Calu3 (cell line): ENCODE measurements around the gene PER1. TPM values are rescaled to one million over a fixed set of nuclear protein-coding genes. Genes with fewer than 3 reads are reported as not detected.

Source experiments
- BruUV-seq: library from RNA; stranded (reverse); fragments of 400-500 nt; replicated peaks from 2 replicates; lab custom pipeline; 2021; lab: Mats Ljungman, UMichigan
- CTCF ChIA-PET: fragments of 300-600 bp; sonication (Branson Sonifier 250); formaldehyde crosslinking; loops from one replicate; lab custom pipeline; 2022; ENCODE audit warnings: antibody characterized with exemption; lab: Charles Lee
- DNase-seq: peaks from one replicate; pipeline ENCODE4 v3.0.0; 2022
- H3K27ac Mint-ChIP-seq: one replicate; pipeline ENCODE4 v1.8.0; 2022; ENCODE audit warnings: mixed read lengths; ENCODE audit not compliant: unreplicated experiment
- H3K27me3 Mint-ChIP-seq: one replicate; pipeline ENCODE4 v1.8.0; 2022; ENCODE audit warnings: mixed read lengths; ENCODE audit not compliant: unreplicated experiment
- H3K36me3 Mint-ChIP-seq: one replicate; pipeline ENCODE4 v1.8.0; 2022; ENCODE audit warnings: mild to moderate bottlenecking, moderate library complexity, mixed read lengths; ENCODE audit not compliant: insufficient read depth, unreplicated experiment
- H3K4me1 Mint-ChIP-seq: one replicate; pipeline ENCODE4 v1.8.0; 2022; ENCODE audit warnings: mild to moderate bottlenecking, low read depth, mixed read lengths; ENCODE audit not compliant: unreplicated experiment
- H3K4me3 Mint-ChIP-seq: one replicate; pipeline ENCODE4 v1.8.0; 2022; ENCODE audit warnings: mild to moderate bottlenecking, low read depth, moderate library complexity, mixed read lengths; ENCODE audit not compliant: unreplicated experiment
- H3K9me3 Mint-ChIP-seq: one replicate; pipeline ENCODE4 v1.8.0; 2022; ENCODE audit warnings: low read depth, mixed read lengths; ENCODE audit not compliant: unreplicated experiment
- intact Hi-C: fragments of 100-400 bp; cut with micrococcal nuclease; formaldehyde crosslinking; loops from one replicate; pipeline ENCODE4 v1.10.0; 2022; ENCODE audit not compliant: unreplicated experiment
- total RNA-seq: library from RNA; stranded (reverse); gene quantifications from 2 replicates; pipeline ENCODE4 v1.2.3, GENCODE V29; 2022
- TF ChIP-seq, protein P1 (sequence below): fragments of 200-600 bp; IDR thresholded peaks from one replicate; pipeline ENCODE4 v1.8.0; 2022; ENCODE audit warnings: antibody characterized with exemption; ENCODE audit not compliant: unreplicated experiment

PER1 gene
- total RNA-seq, 1 experiment from 2014 or later: 16.1 TPM

- intact Hi-C loops: no loop called here
- no TSS peak for BruUV-seq
- CTCF ChIA-PET: no interaction called here
- Mint-ChIP-seq H3K4me3 (no peak overlapping the region), H3K9me3 (no peaks in the 10 kb centered on the region), H3K27ac (no peak overlapping the region), H3K4me1 (no peaks in the 10 kb centered on the region), H3K27me3 (no peaks in the 10 kb centered on the region), H3K36me3 (peaks cover 39% of the 10 kb centered on the region)
- no peak for DNase-seq
- TF ChIP-seq, protein P1, sequence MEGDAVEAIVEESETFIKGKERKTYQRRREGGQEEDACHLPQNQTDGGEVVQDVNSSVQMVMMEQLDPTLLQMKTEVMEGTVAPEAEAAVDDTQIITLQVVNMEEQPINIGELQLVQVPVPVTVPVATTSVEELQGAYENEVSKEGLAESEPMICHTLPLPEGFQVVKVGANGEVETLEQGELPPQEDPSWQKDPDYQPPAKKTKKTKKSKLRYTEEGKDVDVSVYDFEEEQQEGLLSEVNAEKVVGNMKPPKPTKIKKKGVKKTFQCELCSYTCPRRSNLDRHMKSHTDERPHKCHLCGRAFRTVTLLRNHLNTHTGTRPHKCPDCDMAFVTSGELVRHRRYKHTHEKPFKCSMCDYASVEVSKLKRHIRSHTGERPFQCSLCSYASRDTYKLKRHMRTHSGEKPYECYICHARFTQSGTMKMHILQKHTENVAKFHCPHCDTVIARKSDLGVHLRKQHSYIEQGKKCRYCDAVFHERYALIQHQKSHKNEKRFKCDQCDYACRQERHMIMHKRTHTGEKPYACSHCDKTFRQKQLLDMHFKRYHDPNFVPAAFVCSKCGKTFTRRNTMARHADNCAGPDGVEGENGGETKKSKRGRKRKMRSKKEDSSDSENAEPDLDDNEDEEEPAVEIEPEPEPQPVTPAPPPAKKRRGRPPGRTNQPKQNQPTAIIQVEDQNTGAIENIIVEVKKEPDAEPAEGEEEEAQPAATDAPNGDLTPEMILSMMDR: no peak
Observed at GRCh38 chr17:8143581-8144400, 8.4 kb downstream of the PER1 start.

DNA sequence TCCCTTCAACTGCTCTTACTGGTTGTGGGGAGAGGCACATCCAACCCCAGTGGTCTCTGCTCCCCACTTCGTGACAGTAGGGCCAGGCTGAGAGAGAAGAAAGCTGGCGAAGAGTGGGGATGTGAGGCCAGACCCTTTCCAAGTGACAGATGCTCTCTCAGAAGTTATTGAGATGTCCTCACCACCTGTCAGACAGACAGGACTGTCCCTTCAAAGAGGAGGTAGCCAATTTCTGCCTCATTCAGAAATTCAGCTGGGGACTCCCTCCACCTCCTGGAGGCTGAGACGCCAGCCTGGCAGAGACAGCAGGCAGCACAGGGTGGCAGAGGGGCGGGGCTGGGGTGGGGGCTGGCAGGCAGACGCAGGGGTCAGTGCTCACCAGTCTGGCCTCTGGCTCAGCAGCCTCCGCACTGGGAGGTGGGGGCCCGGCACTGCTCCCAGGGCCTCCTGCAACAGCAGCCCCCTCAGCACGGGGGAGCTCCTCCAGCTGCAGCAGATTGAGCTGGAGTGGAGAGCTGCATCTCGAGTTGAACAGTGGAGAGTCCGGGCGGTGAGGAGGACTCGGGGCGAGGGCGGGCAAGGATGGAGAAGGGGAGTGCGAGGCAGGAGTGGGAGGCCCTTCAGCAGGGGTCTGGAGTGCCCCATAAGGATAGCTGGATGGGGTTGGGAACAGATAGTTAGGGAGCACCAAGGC, 9.2 kb downstream of the PER1 start:
- H3K27ac Mint-ChIP-seq: no peak overlapping the region
- CTCF ChIA-PET: no interaction called here
- peaks cover 33% of the 10 kb centered on the region for H3K36me3 Mint-ChIP-seq
- BruUV-seq: no TSS peak
- intact Hi-C loops: no loop called here
- no peaks in the 10 kb centered on the region for H3K27me3 Mint-ChIP-seq
- TF ChIP-seq, protein P1: no peak
- H3K4me3 Mint-ChIP-seq: no peak overlapping the region
- H3K9me3 Mint-ChIP-seq: no peaks in the 10 kb centered on the region
- no peak for DNase-seq
- no peaks in the 10 kb centered on the region for H3K4me1 Mint-ChIP-seq

DNA sequence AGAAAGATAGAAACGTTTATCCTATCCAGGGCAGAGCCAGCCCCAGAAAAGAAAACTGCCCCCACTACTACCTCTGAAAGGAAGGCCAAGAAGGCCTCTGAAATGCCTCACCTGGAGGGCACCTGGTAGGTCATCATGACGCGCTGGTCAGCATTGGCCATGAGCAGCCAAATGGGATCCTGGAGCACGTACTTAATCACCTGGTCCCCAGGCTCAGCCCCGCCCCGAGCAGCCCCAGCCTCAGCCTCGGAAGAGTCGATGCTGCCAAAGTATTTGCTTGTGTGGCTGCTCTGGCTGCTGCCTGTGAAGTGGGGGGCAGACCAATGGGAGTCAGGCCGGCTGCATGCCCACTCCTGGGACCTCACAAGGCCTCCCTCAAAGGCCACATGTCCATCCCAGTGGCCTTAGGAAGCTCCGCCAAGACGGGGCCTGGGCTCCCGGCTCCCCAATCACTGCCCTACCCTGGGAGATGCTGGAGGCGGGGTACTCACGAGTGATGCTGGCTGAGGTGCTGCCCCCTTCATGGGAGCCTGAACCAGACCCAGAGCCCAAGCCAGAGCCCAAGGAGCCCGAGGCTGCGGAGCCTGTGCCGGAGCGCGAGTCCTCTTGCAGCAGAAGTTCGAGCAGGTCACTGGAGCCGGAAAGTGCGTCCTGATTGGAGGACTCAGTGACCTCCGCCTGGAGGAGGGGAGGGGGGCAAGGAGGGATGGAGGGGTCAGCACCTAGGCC, 9.9 kb downstream of the PER1 start:
- Mint-ChIP-seq H3K4me3 (no peak overlapping the region), H3K27me3 (no peaks in the 10 kb centered on the region), H3K36me3 (peaks cover 29% of the 10 kb centered on the region), H3K27ac (no peak overlapping the region), H3K9me3 (no peaks in the 10 kb centered on the region), H3K4me1 (no peaks in the 10 kb centered on the region)
- TF ChIP-seq, protein P1: no peak
- no TSS peak for BruUV-seq
- DNase-seq: no peak
- intact Hi-C loops: no loop called here
- CTCF ChIA-PET: no interaction called here

- CTCF ChIA-PET: interaction anchor here (0.9 kb wide), 1 partner anchor 20 kb away, joined by 4 read pairs; no protein-coding TSS in a partner anchor
- H3K4me1 Mint-ChIP-seq: no peaks in the 10 kb centered on the region
Observed at GRCh38 chr17:8141741-8142140, 10.5 kb downstream of the PER1 start.

More at GRCh38 chr17:8141741-8142140, 10.5 kb downstream of the PER1 start:
- H3K9me3 Mint-ChIP-seq: no peaks in the 10 kb centered on the region
- BruUV-seq: no TSS peak
- intact Hi-C loops: no loop called here
- no peaks in the 10 kb centered on the region for H3K27me3 Mint-ChIP-seq
- no peak overlapping the region for H3K27ac Mint-ChIP-seq
- DNase-seq: no peak
- TF ChIP-seq, protein P1: no peak
- H3K4me3 Mint-ChIP-seq: no peak overlapping the region
- peaks cover 23% of the 10 kb centered on the region for H3K36me3 Mint-ChIP-seq
